HG03520 (cell line): ENCODE results near the gene UBE4A.
A peak's percentile ranks its signal among the peaks of the same experiment; 100 is the strongest.

Experiments
- ATAC-seq: cut with Tn5 transposase; IDR thresholded peaks from one replicate; pipeline ENCODE4 v1.9.1; 2021; ENCODE audit warnings: mild to moderate bottlenecking, moderate library complexity; ENCODE audit not compliant: unreplicated experiment

UBE4A gene

GRCh38 chr11:118435893-118436624, 76.7 kb downstream of the UBE4A start, which contains the start of gene KMT2A:
Gene KMT2A (plus strand): TSS chr11:118436492. CDS start chr11:118436513, 21 bp downstream.
- ATAC-seq = peak; percentile 43

GRCh38 chr11:118436639-118437207, 77.3 kb downstream of the UBE4A start:
- ATAC-seq = peak; percentile 13

- no peak for ATAC-seq
Measured at GRCh38 chr11:118437208-118438125, 78.1 kb downstream of the UBE4A start.

- ATAC-seq = no peak
Measured at GRCh38 chr11:118438314-118438931, 79.0 kb downstream of the UBE4A start.

- no peak for ATAC-seq
Measured at GRCh38 chr11:118439646-118440045, 80.2 kb downstream of the UBE4A start.

GRCh38 chr11:118441770-118442275, 82.4 kb downstream of the UBE4A start:
- ATAC-seq = no peak

GRCh38 chr11:118442301-118442700, 82.9 kb downstream of the UBE4A start:
- ATAC-seq = no peak

- ATAC-seq = no peak
Measured at GRCh38 chr11:118442908-118443589, 83.6 kb downstream of the UBE4A start.

GRCh38 chr11:118443590-118444218, 84.3 kb downstream of the UBE4A start:
- ATAC-seq = peak; percentile 44

GRCh38 chr11:118447423-118447822, 88.0 kb downstream of the UBE4A start:
- ATAC-seq = no peak

GRCh38 chr11:118448294-118448693, 88.9 kb downstream of the UBE4A start:
- ATAC-seq = peak; percentile 81
